Thoracic aorta (tissue), 2 donors: ENCODE results near the gene SPATA13. TPM values are rescaled to one million over a fixed set of nuclear protein-coding genes. Genes with fewer than 3 reads are reported as not detected.

Source experiments
- ATAC-seq: fragments of 150-250 bp; one replicate; pipeline ENCODE4 v1.8.0; 2017; ENCODE audit warnings: low read depth; ENCODE audit not compliant: insufficient number of reproducible peaks, low FRiP score
- DNase-seq: peaks from one replicate; pipeline ENCODE4 v3.0.0-alpha.2; 2020; ENCODE audit warnings: low spot score
- H3K27ac ChIP-seq, 2 donors: fragments of 200-600 bp; sonication (generic); 1 replicate in 1 of 2; 2 replicates in 1 of 2; pipeline ENCODE4 v1.5.1; 2016; ENCODE audit warnings: mild to moderate bottlenecking in 2 of 2, moderate library complexity in 2 of 2
- H3K27me3 ChIP-seq: fragments of 200-600 bp; sonication (generic); replicated peaks from 2 replicates; pipeline ENCODE4 v1.6.0; 2016; ENCODE audit warnings: mild to moderate bottlenecking; ENCODE audit not compliant: insufficient read depth
- H3K36me3 ChIP-seq: fragments of 200-600 bp; sonication (generic); one replicate; pipeline ENCODE4 v1.5.1; 2016
- H3K4me1 ChIP-seq, 2 donors: fragments of 200-600 bp; sonication (generic); 1 replicate in 1 of 2; 2 replicates in 1 of 2; pipeline versions ENCODE4 v1.5.1 to v1.6.0; 2016; ENCODE audit warnings: low read depth in 2 of 2, mild to moderate bottlenecking in 1 of 2; ENCODE audit not compliant: control insufficient read depth in 1 of 2
- H3K4me3 ChIP-seq: fragments of 200-600 bp; sonication (generic); 2 replicates; pipeline ENCODE4 v1.5.1; 2016; ENCODE audit warnings: mild to moderate bottlenecking
- H3K9me3 ChIP-seq: fragments of 200-600 bp; sonication (generic); 2 replicates; pipeline ENCODE4 v1.5.1; 2016
- total RNA-seq, 2 donors: library from RNA; depleted of rRNA; stranded (reverse); fragments of >200 nt; gene quantifications; one replicate each; pipeline versions ENCODE4 v1.1.0 to v1.2.3, GENCODE V29; 2016
- TF ChIP-seq, protein P1 (sequence below): fragments of 200-600 bp; sonication (generic); IDR thresholded peaks from one replicate; pipeline ENCODE4 v1.5.1; 2019; ENCODE audit warnings: antibody characterized with exemption

Gene SPATA13
- total RNA-seq, 2 donors from 2014 or later, result 14.5 to 33.4 TPM

- no peaks in the 10 kb centered on the region for H3K36me3 ChIP-seq
- H3K4me3 ChIP-seq, result no peak overlapping the region
- TF ChIP-seq, protein P1, sequence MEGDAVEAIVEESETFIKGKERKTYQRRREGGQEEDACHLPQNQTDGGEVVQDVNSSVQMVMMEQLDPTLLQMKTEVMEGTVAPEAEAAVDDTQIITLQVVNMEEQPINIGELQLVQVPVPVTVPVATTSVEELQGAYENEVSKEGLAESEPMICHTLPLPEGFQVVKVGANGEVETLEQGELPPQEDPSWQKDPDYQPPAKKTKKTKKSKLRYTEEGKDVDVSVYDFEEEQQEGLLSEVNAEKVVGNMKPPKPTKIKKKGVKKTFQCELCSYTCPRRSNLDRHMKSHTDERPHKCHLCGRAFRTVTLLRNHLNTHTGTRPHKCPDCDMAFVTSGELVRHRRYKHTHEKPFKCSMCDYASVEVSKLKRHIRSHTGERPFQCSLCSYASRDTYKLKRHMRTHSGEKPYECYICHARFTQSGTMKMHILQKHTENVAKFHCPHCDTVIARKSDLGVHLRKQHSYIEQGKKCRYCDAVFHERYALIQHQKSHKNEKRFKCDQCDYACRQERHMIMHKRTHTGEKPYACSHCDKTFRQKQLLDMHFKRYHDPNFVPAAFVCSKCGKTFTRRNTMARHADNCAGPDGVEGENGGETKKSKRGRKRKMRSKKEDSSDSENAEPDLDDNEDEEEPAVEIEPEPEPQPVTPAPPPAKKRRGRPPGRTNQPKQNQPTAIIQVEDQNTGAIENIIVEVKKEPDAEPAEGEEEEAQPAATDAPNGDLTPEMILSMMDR, result no peak
- H3K27me3 ChIP-seq, result no peaks in the 10 kb centered on the region
- H3K4me1 ChIP-seq, result no peaks in the 10 kb centered on the region
- DNase-seq (no peak), ATAC-seq (no peak)
- no peaks in the 10 kb centered on the region for H3K9me3 ChIP-seq
- H3K27ac ChIP-seq, result no peak overlapping the region
Observed at GRCh38 chr13:24175847-24176246, 15.3 kb downstream of the SPATA13 start.

DNA sequence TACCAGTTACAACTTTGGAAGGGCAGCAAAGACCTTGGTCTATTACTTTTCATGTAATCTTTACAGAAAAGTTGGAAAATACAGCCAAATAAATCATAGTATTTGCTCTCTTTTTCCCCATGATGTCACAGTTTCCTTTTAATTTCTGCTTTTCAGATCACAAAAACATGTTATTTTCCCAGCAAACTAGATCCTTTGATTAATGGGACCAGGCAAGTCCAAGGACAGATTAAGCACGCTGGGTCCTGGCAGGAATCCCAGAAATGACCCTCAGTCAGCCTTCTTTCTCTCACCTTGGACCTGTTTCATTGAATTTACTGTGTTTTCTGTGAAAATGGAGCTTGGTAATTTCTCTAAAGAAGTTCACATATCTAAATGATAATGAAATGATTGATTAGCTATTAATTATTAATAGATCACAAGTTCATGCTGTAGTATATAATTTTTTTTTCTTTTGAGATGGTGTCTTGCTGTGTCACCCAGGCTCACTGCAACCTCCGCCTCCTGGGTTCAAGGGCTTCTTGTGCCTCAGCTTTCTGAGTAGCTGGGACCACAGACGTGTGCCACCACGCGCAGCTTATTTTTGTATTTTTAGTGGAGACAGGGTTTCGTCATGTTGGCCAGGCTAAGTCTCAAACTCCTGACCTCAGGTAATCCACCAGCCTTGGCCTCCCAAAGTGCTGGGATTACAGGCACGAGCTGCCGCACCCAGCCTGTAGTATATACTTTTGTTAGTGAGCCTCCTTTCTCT is 16.0 kb downstream of the SPATA13 start:
- ATAC-seq (no peak), DNase-seq (no peak)
- no peak overlapping the region for H3K4me3 ChIP-seq
- H3K27me3 ChIP-seq, result no peaks in the 10 kb centered on the region
- no peaks in the 10 kb centered on the region for H3K36me3 ChIP-seq
- TF ChIP-seq, protein P1, result no peak
- H3K27ac ChIP-seq, result no peak overlapping the region
- H3K9me3 ChIP-seq, result no peaks in the 10 kb centered on the region
- H3K4me1 ChIP-seq, result no peaks in the 10 kb centered on the region

- no peak overlapping the region for H3K4me3 ChIP-seq
- ATAC-seq (no peak), DNase-seq (no peak)
Observed at GRCh38 chr13:24178847-24179485, 18.4 kb downstream of the SPATA13 start.

DNA sequence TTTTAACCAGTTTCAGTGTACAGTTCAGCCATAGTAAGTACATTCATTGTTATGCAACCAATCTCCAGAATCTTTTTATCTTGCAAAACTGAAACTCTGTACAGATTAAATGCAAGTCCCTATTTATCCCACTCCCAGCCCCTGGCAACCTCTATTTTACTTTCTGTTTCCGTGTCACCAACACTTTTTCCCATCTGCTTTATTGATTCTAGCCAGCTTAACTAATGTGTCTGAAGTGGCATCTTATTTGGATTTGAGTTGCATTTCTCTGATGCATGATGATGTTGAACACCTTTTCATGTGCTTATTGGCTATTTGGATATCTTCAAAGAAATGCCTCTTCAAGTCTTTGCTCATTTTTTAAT is 18.9 kb downstream of the SPATA13 start:
- TF ChIP-seq, protein P1, result no peak
- DNase-seq (no peak), ATAC-seq (no peak)
- Histone ChIP-seq H3K27me3 (no peaks in the 10 kb centered on the region), H3K9me3 (no peaks in the 10 kb centered on the region), H3K4me3 (no peak overlapping the region), H3K4me1 (no peaks in the 10 kb centered on the region), H3K36me3 (no peaks in the 10 kb centered on the region), H3K27ac (no peak overlapping the region)

More at GRCh38 chr13:24178847-24179485, 18.4 kb downstream of the SPATA13 start:
- no peak overlapping the region for H3K27ac ChIP-seq
- no peaks in the 10 kb centered on the region for H3K4me1 ChIP-seq
- TF ChIP-seq, protein P1, result no peak
- H3K9me3 ChIP-seq, result no peaks in the 10 kb centered on the region
- no peaks in the 10 kb centered on the region for H3K36me3 ChIP-seq
- H3K27me3 ChIP-seq, result no peaks in the 10 kb centered on the region

DNA sequence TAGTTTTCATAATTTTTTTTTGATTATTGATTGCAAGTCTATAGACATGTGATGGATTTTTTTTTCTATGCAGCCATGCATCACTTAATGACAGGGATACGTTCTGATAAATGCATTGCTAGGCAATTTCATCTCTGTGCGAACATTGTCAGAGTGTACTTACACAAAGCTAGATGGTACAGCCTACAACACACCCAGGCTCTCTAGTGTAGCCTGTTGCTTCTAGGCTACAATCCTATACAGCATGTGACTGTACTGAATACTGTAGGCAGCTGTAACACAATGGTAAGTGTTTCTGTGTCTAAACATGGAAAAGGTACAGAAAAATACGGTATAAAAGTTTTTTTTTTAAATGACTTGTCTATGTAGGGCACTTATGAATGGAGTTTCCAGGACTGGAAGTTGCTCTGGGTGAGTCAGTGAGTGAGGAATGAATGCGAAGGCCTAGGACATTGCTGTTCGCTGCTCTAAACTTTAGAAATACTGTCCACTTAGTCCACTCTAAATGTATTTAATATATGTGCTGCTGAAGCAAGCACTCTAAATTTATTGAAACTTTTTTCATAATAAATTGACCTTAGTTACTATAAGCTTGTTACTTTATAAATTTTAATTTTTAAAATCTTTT is 20.3 kb downstream of the SPATA13 start:
- no peaks in the 10 kb centered on the region for H3K36me3 ChIP-seq
- no peak for ATAC-seq
- TF ChIP-seq, protein P1, result no peak
- H3K9me3 ChIP-seq, result no peaks in the 10 kb centered on the region
- H3K4me3 ChIP-seq, result no peak overlapping the region
- H3K27me3 ChIP-seq, result no peaks in the 10 kb centered on the region
- no peak for DNase-seq
- no peak overlapping the region for H3K27ac ChIP-seq
- H3K4me1 ChIP-seq, result no peaks in the 10 kb centered on the region
